Fibroblast of lung (primary cell): ENCODE measurements around the gene NUB1. TPM values are rescaled to one million over a fixed set of nuclear protein-coding genes. Genes with fewer than 3 reads are reported as not detected.

Experiments
- DNase-seq, 2 donors: peaks; one replicate each; pipeline versions ENCODE4 v3.0.0 to v3.0.0-alpha.2; 2010; ENCODE audit warnings: low read depth in 2 of 2
- H2AFZ ChIP-seq: 2 replicates; pipeline ENCODE4 v1.5.1; 2012; ENCODE audit warnings: low read length, control low read depth, inconsistent platforms
- H3K27ac ChIP-seq: 2 replicates; pipeline ENCODE4 v1.5.1; 2011; ENCODE audit warnings: low read length, control low read depth; ENCODE audit not compliant: insufficient read depth
- H3K27me3 ChIP-seq: 2 replicates; pipeline ENCODE4 v1.5.1; 2011; ENCODE audit warnings: mild to moderate bottlenecking, low read length; ENCODE audit not compliant: control insufficient read depth, insufficient read depth
- H3K36me3 ChIP-seq: 2 replicates; pipeline ENCODE4 v1.5.1; 2011; ENCODE audit warnings: low read length; ENCODE audit not compliant: control insufficient read depth, insufficient read depth
- H3K4me1 ChIP-seq: 2 replicates; pipeline ENCODE4 v1.5.1; 2011; ENCODE audit warnings: low read length; ENCODE audit not compliant: control insufficient read depth, insufficient read depth; ENCODE audit errors: extremely low read depth
- H3K4me2 ChIP-seq: 2 replicates; pipeline ENCODE4 v1.5.1; 2011; ENCODE audit warnings: low read length, control low read depth; ENCODE audit not compliant: insufficient read depth; ENCODE audit errors: extremely low read depth
- H3K4me3 ChIP-seq, 4 experiments: fragments of 200-600 bp in 1 of 4; sonication (generic) in 1 of 4; replicated peaks in 1 of 4; 2 replicates each; pipeline ENCODE4 v1.5.1; 2011 to 2016; ENCODE audit warnings: low read length in 4 of 4, low read depth in 3 of 4, mild to moderate bottlenecking in 3 of 4, control low read depth in 2 of 4, inconsistent platforms in 1 of 4, mixed read lengths in 1 of 4; ENCODE audit not compliant: insufficient read depth in 1 of 4; ENCODE audit errors: control extremely low read depth in 1 of 4
- H3K79me2 ChIP-seq: 2 replicates; pipeline ENCODE4 v1.5.1; 2012; ENCODE audit warnings: mild to moderate bottlenecking, low read length, inconsistent platforms; ENCODE audit not compliant: control insufficient read depth, insufficient read depth
- H3K9ac ChIP-seq: 2 replicates; pipeline ENCODE4 v1.5.1; 2011; ENCODE audit warnings: mild to moderate bottlenecking, low read length, control low read depth; ENCODE audit not compliant: insufficient read depth
- H3K9me3 ChIP-seq: 2 replicates; pipeline ENCODE4 v1.5.1; 2012; ENCODE audit warnings: low read depth, low read length; ENCODE audit not compliant: control insufficient read depth, insufficient read depth
- H4K20me1 ChIP-seq: 2 replicates; pipeline ENCODE4 v1.5.1; 2011; ENCODE audit warnings: low read length; ENCODE audit not compliant: control insufficient read depth, insufficient read depth; ENCODE audit errors: extremely low read depth
- EZH2 ChIP-seq: IDR thresholded peaks from 2 replicates; pipeline ENCODE4 v1.5.1; 2012; ENCODE audit warnings: low read length, control low read depth, mild to moderate bottlenecking; ENCODE audit errors: missing control alignments
- polyA plus RNA-seq, 2 donors: library from polyadenylated mRNA; depleted of rRNA in 1 of 2; stranded (reverse) in 1 of 2; unstranded in 1 of 2; fragments of >200 nt; gene quantifications; 2 replicates each; pipeline ENCODE4 v1.2.1, GENCODE V29; 2011 to 2012; ENCODE audit warnings: missing spikeins in 1 of 2
- total RNA-seq: library from RNA; depleted of rRNA; stranded (reverse); fragments of >200 nt; gene quantifications from 2 replicates; pipeline ENCODE4 v1.2.1, GENCODE V29; 2014
- TF ChIP-seq, protein P1 (sequence below), 2 donors: IDR thresholded peaks in 1 of 2; conservative IDR thresholded peaks in 1 of 2; 1 replicate in 1 of 2; 2 replicates in 1 of 2; pipeline ENCODE4 v1.5.1; 2011 to 2012; ENCODE audit warnings: low read length in 2 of 2, control low read depth in 1 of 2, inconsistent platforms in 1 of 2, low read depth in 1 of 2, mild to moderate bottlenecking in 1 of 2

The NUB1 gene
- total and polyA plus RNA-seq, 2 donors (not counting 1 experiment from before 2014, with no cell fraction given): 44.4 to 77.7 TPM

DNA sequence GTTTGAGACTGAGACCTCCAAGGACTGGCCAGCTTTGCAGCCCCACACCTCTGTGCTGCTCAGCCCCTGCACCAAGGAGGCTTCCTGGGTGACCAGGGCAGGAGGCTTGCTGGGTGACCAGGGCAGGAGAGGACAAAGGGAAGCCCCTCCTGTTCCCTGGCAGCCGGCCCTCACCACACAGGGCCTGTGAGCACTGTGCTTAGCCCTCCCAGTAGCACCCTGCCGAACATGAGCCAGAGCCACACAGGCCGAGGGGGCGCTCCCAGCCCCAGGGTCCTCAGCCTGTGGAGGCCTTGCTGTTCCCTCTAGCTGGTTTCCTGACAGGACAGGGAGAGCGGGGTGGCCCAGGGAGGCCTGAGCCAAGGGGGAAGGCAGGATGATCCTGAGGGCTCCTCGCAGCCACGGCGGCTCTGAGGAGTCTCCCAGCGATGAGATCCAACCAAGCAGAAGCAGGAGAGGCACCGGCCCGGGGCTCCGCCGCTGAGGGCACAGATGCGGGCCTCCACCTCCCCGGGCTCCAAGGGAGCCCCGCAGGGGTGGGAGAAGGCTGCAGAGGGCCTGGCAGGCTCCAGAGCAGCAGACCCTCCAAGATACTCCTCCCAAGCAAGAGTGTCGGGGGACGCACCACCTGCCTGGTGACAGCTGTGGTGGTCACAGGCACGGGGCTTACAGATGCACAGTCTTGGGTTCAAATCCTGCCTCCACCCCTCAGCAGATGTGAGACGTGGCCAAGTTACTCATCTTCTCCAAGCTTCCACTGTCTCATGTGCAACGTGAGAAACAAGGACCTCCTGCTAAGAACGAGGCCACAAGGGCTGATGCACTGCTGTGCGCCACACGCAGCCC lies 45.8 kb downstream of the NUB1 start:
- Histone ChIP-seq H2AFZ (no peak overlapping the region), H3K4me3 (no peak overlapping the region), H3K27ac (no peak overlapping the region), H3K9ac (no peak overlapping the region), H3K27me3 (peaks cover 15% of the 10 kb centered on the region), H4K20me1 (no peaks in the 10 kb centered on the region), H3K36me3 (no peaks in the 10 kb centered on the region), H3K9me3 (no peaks in the 10 kb centered on the region), H3K4me2 (no peak overlapping the region), H3K79me2 (no peaks in the 10 kb centered on the region), H3K4me1 (no peaks in the 10 kb centered on the region)
- DNase-seq: no peak
- no peak for TF ChIP-seq EZH2
- TF ChIP-seq, protein P1, sequence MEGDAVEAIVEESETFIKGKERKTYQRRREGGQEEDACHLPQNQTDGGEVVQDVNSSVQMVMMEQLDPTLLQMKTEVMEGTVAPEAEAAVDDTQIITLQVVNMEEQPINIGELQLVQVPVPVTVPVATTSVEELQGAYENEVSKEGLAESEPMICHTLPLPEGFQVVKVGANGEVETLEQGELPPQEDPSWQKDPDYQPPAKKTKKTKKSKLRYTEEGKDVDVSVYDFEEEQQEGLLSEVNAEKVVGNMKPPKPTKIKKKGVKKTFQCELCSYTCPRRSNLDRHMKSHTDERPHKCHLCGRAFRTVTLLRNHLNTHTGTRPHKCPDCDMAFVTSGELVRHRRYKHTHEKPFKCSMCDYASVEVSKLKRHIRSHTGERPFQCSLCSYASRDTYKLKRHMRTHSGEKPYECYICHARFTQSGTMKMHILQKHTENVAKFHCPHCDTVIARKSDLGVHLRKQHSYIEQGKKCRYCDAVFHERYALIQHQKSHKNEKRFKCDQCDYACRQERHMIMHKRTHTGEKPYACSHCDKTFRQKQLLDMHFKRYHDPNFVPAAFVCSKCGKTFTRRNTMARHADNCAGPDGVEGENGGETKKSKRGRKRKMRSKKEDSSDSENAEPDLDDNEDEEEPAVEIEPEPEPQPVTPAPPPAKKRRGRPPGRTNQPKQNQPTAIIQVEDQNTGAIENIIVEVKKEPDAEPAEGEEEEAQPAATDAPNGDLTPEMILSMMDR (conservative IDR thresholded peaks at IDR 0.05 in 1 of 2, IDR thresholded peaks at IDR 0.05 in 1 of 2; ENCODE audit: low read depth in 1 of 2, low read length in 2 of 2): no peak

DNA sequence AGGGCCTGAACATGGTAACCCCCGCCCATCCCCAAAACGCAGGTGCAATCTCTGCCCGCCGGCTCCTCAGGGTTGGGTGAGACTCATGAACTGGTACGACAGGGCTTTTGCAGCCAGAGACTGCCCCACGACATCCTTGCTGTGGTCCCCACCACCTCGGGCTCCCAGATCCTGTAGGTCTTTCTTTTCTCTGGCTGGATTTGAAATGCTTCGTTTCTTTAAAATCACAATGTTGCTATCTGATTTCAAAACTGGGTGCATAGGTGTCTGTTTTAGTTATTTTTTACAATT lies 46.3 kb downstream of the NUB1 start:
- no peaks in the 10 kb centered on the region for H3K36me3 ChIP-seq
- no peak for TF ChIP-seq EZH2
- TF ChIP-seq, protein P1 (conservative IDR thresholded peaks at IDR 0.05 in 1 of 2, IDR thresholded peaks at IDR 0.05 in 1 of 2; ENCODE audit: low read depth in 1 of 2, low read length in 2 of 2): no peak
- H3K27me3 ChIP-seq: peaks cover 14% of the 10 kb centered on the region
- H3K27ac ChIP-seq: no peak overlapping the region
- no peaks in the 10 kb centered on the region for H3K79me2 ChIP-seq
- no peaks in the 10 kb centered on the region for H3K9me3 ChIP-seq
- H3K4me1 ChIP-seq: no peaks in the 10 kb centered on the region
- H3K9ac ChIP-seq: no peak overlapping the region
- H3K4me2 ChIP-seq: no peak overlapping the region
- H2AFZ ChIP-seq: no peak overlapping the region
- H4K20me1 ChIP-seq: no peaks in the 10 kb centered on the region
- DNase-seq: no peak
- H3K4me3 ChIP-seq: no peak overlapping the region

DNA sequence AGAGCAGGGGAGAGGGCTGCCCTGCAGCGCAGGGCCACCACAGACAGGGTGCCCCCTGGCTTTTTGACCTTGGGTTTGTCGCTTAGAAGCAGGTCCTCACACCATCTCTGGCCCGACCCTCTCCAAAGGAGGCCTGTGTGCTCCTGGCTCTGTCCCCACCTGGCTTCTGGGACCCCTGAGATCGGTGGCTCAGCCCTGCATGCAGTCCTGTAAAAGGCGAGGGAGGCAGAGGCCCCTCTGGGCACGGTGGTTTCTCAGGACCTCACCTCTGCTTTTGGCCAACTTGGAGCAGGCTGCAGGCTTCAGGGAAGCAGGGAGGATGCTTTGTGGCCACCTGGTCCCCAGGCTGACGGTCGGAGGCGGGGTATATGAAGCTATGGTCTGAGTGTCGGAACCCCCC lies 46.8 kb downstream of the NUB1 start:
- Histone ChIP-seq H3K79me2 (no peaks in the 10 kb centered on the region), H3K4me1 (no peaks in the 10 kb centered on the region), H3K4me2 (no peak overlapping the region), H3K27ac (no peak overlapping the region), H3K9me3 (no peaks in the 10 kb centered on the region), H4K20me1 (no peaks in the 10 kb centered on the region), H3K4me3 (no peak overlapping the region), H2AFZ (no peak overlapping the region), H3K27me3 (peaks cover 14% of the 10 kb centered on the region), H3K36me3 (no peaks in the 10 kb centered on the region), H3K9ac (no peak overlapping the region)
- TF ChIP-seq, protein P1 (conservative IDR thresholded peaks at IDR 0.05 in 1 of 2, IDR thresholded peaks at IDR 0.05 in 1 of 2; ENCODE audit: low read depth in 1 of 2, low read length in 2 of 2): no peak
- no peak for TF ChIP-seq EZH2
- no peak for DNase-seq
